ENCODE results near the gene SLC1A2. TPM values are rescaled to one million over a fixed set of nuclear protein-coding genes. Genes with fewer than 3 reads are reported as not detected.

SLC1A2 gene
- total and polyA plus RNA-seq, 2 of the 4 experiments (the other 2 are of a cell fraction), result 0.15 to 0.54 TPM

GRCh38 chr11:35287344-35287890, 131.9 kb downstream of the SLC1A2 start:
- no TSS peak for BruUV-seq (replicated peaks)
- intact Hi-C loops (cut with micrococcal nuclease), result no loop called here
- peaks cover 12% of the 10 kb centered on the region; the same call in 1 of the 2 replicates for H3K9me1 ChIP-seq (ENCODE audit: insufficient read depth, low read length)
- no peaks in the 10 kb centered on the region; a peak in 1 of 4 replicates for H3K79me1 ChIP-seq (ENCODE audit: low read depth in 1 of 2, low read length in 2 of 2)
- peak overlapping the region; percentile 74 for H2BK120ac ChIP-seq (ENCODE audit: low read depth, low read length)
- CTCF ChIA-PET, result no interaction called here
- H3K4ac ChIP-seq (ENCODE audit: low read depth, low read length), result 0 out of 2 replicates have a peak overlapping the region, but pooled peaks have one; percentile 23
- H3K56ac ChIP-seq (ENCODE audit: extremely low read depth, insufficient read depth, low read length), result no peak overlapping the region
- no peak overlapping the region for H4K91ac ChIP-seq (ENCODE audit: insufficient read depth, low read depth, low read length)
- H2AFZ ChIP-seq (replicated peaks; ENCODE audit: low read length, poor library complexity), result no peak overlapping the region
- H3K14ac ChIP-seq (replicated peaks; ENCODE audit: low read depth, low read length), result no peak overlapping the region
- POLR2A ChIA-PET (ENCODE audit: unreplicated experiment), result no interaction called here
- no peak overlapping the region for H2AK9ac ChIP-seq (replicated peaks; ENCODE audit: low read depth, low read length, poor library complexity)
- no peak overlapping the region for H3K18ac ChIP-seq (ENCODE audit: low read depth, low read length)
- peaks cover 14% of the 10 kb centered on the region for H3K4me1 ChIP-seq (ENCODE audit: control insufficient read depth, insufficient read depth, low read length)
- H2BK20ac ChIP-seq (ENCODE audit: low read depth, low read length), result peak overlapping the region; percentile 70
- H3K36me3 ChIP-seq (ENCODE audit: control insufficient read depth, insufficient read depth, low read length), result no peaks in the 10 kb centered on the region
- dilution Hi-C loops (cut with HindIII; ENCODE audit: low sequenced_read_pairs, unreplicated experiment), result no loop called here
- peak overlapping the region; percentile 38; the same call in 1 of the 2 replicates for H2AK5ac ChIP-seq (ENCODE audit: low read depth, low read length)
- peak overlapping the region; percentile 86; the same call in 1 of the 3 replicates for H2BK15ac ChIP-seq (ENCODE audit: low read depth, low read length)
- WGBS, 2 experiments (ENCODE audit: extremely low coverage in 2 of 2, insufficient read length in 1 of 2), result 50% methylated on average over 1 of the region's 5 CpGs; no CpG with 5 or more reads in 1 of the 2 experiments
- no peak for TF ChIP-seq MAZ (IDR thresholded peaks at IDR 0.05; ENCODE audit: borderline replicate concordance, low read depth, low read length)
- TF ChIP-seq POLR2A (IDR thresholded peaks at IDR 0.05; ENCODE audit: low read depth, low read length), result no peak
- TF ChIP-seq SMC3 (IDR thresholded peaks at IDR 0.05; ENCODE audit: low read depth, low read length), result no peak
- no peak for TF ChIP-seq MXI1 (IDR thresholded peaks at IDR 0.05; ENCODE audit: borderline replicate concordance, low read depth, low read length)
- TF ChIP-seq MAFK (IDR thresholded peaks at IDR 0.05; ENCODE audit: low read depth, low read length), result no peak
- TF ChIP-seq USF2 (IDR thresholded peaks at IDR 0.05; ENCODE audit: low read depth, low read length), result no peak
- TF ChIP-seq CTCF (conservative IDR thresholded peaks at IDR 0.05; ENCODE audit: low read depth, low read length), result no peak
- no peak for TF ChIP-seq NFE2L2 (IDR thresholded peaks at IDR 0.05; ENCODE audit: low read depth, low read length)
- TF ChIP-seq, protein P1, sequence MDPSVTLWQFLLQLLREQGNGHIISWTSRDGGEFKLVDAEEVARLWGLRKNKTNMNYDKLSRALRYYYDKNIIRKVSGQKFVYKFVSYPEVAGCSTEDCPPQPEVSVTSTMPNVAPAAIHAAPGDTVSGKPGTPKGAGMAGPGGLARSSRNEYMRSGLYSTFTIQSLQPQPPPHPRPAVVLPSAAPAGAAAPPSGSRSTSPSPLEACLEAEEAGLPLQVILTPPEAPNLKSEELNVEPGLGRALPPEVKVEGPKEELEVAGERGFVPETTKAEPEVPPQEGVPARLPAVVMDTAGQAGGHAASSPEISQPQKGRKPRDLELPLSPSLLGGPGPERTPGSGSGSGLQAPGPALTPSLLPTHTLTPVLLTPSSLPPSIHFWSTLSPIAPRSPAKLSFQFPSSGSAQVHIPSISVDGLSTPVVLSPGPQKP (IDR thresholded peaks at IDR 0.05; ENCODE audit: borderline replicate concordance, low read depth, low read length), result no peak
- no peak for TF ChIP-seq CEBPB (IDR thresholded peaks at IDR 0.05; ENCODE audit: low read depth, low read length)
- no peak for TF ChIP-seq RAD21 (IDR thresholded peaks at IDR 0.05; ENCODE audit: low read length)
- TF ChIP-seq FOS (IDR thresholded peaks at IDR 0.05; ENCODE audit: low read depth, low read length), result no peak
- no peak for TF ChIP-seq CHD1 (IDR thresholded peaks at IDR 0.05; ENCODE audit: low read depth, low read length)
- TF ChIP-seq RCOR1 (IDR thresholded peaks at IDR 0.05; ENCODE audit: insufficient replicate concordance, low read length), result no peak
- TF ChIP-seq RFX5 (IDR thresholded peaks at IDR 0.05; ENCODE audit: low read depth, low read length), result no peak
- no peak for TF ChIP-seq BHLHE40 (IDR thresholded peaks at IDR 0.05; ENCODE audit: low read depth, low read length)
- no peak overlapping the region for H3K4me3 ChIP-seq (ENCODE audit: insufficient read depth, low read depth, low read length)
- H4K20me1 ChIP-seq (ENCODE audit: insufficient read depth, low read length), result no peaks in the 10 kb centered on the region
- H3K23ac ChIP-seq (ENCODE audit: low read depth, low read length), result no peak overlapping the region
- no peak overlapping the region for H2BK5ac ChIP-seq (ENCODE audit: low read depth, low read length, poor library complexity, severe bottlenecking)
- DNase-seq (no peak), ATAC-seq (ENCODE audit: low read depth) (no peak)
- no peak overlapping the region for H4K5ac ChIP-seq (ENCODE audit: low read depth, low read length)
- H3K9me3 ChIP-seq (ENCODE audit: control insufficient read depth, insufficient read depth, low read length), result no peaks in the 10 kb centered on the region
- H3K4me2 ChIP-seq (ENCODE audit: low read depth, low read length), result no peak overlapping the region
- no peaks in the 10 kb centered on the region for H3K27me3 ChIP-seq (ENCODE audit: control insufficient read depth, insufficient read depth, low read length)
- no peak overlapping the region for H3K27ac ChIP-seq (ENCODE audit: insufficient read depth, low read length)
- no peak overlapping the region for H3K9ac ChIP-seq (ENCODE audit: low read depth, low read length)
- in situ Hi-C loops (cut with MboI; ENCODE audit: low sequenced_read_pairs), result no loop called here
- H4K8ac ChIP-seq (ENCODE audit: low read depth in 2 of 2, low read length in 2 of 2), result no peak overlapping the region

All from IMR-90 (cell line).